T-helper 9 cell (primary cell): ENCODE results near the gene DUSP18.
"Not testable (repeated sequence)": the region's sequence is repeated elsewhere in the genome, so short reads cannot be mapped to it uniquely, and the experiment has no call there.

ENCODE experiments used
- DNase-seq: peaks from one replicate; pipeline ENCODE4 v3.0.0-alpha.2; 2020

The DUSP18 gene

DNA sequence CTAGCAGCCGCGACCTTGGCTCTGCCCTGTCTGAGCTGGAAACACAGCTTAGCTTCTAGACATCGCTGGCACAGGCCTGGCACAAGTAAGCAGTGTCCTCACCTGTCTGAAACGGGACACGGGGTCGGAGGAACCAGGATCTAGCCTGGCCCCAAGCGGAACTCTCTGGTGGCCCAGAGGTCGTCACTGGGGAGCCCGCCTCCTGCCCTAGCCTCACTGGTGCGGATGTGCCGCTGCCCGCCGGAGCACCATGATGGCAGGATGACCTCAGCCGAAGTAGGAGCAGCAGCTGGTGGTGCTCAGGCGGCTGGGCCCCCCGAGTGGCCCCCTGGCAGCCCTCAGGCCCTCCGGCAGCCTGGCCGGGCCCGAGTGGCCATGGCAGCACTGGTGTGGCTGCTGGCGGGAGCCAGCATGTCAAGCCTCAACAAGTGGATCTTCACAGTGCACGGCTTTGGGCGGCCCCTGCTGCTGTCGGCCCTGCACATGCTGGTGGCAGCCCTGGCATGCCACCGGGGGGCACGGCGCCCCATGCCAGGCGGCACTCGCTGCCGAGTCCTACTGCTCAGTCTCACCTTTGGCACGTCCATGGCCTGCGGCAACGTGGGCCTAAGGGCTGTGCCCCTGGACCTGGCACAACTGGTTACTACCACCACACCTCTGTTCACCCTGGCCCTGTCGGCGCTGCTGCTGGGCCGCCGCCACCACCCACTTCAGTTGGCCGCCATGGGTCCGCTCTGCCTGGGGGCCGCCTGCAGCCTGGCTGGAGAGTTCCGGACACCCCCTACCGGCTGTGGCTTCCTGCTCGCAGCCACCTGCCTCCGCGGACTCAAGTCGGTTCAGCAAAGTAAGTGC, 31.2 kb downstream of the DUSP18 start:
- DNase-seq, result no peak

- DNase-seq, result peak; percentile 98
Observed at GRCh38 chr22:30635273-30636225, 32.1 kb downstream of the DUSP18 start, which contains the start of gene SLC35E4. SLC35E4 (plus strand) TSS chr22:30635781; CDS start chr22:30636451, 670 bp downstream.

DNA sequence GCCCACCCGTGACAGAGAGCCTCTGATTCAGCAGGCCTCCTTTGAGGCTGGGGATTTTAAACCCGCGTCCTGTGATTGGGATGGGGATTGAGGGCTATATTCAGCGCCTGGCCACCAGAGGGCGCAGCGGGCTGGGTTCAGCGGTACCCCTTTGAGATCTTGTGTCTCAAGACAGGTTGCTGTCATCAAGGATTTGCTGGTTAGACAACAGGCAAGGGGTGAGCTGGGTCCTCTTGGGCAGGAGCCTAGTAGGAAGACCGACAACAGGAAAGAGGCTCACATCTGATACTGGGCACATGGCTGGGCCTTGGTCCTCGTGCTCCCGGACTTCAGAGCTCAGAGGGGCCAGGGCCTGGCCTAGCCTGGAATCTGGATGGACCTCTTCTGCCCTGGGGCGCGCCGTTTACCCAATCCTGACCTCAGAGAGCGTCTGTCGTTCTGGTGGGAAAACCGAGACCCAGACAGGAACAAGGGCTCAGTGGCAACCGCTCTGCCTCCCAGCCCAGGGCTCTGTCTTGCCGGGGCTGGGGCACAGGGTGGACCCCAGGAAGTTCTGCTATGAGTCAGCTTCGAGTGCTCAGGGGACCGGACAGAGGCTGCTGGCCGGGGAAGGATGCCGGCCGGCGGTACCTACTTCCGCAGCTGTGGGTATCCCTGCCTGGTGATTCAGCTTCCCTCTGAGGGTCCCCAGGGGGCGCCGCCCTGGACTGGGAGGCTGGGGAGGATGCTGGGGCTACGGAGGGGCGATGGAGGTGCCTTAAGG, 33.0 kb downstream of the DUSP18 start:
- peak; percentile 92 for DNase-seq

DNA sequence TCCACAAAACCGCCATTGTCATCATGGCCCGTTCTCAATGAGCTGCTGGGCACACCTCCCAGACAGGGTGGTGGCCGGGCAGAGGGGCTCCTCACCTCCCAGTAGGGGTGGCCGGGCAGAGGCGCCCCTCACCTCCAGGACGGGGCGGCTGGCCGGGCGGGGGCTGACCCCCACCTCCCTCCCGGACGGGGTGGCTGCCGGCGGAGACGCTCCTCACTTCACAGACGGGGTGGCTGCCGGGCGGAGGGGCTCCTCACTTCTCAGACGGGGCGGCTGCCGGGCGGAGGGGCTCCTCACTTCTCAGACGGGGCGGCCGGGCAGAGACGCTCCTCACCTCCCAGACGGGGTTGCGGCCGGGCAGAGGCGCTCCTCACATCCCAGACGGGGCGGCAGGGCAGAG, 36.2 kb downstream of the DUSP18 start:
- not testable (repeated sequence) for DNase-seq

GRCh38 chr22:30628491-30628890, 39.2 kb downstream of the DUSP18 start:
- DNase-seq, result no peak

DNA sequence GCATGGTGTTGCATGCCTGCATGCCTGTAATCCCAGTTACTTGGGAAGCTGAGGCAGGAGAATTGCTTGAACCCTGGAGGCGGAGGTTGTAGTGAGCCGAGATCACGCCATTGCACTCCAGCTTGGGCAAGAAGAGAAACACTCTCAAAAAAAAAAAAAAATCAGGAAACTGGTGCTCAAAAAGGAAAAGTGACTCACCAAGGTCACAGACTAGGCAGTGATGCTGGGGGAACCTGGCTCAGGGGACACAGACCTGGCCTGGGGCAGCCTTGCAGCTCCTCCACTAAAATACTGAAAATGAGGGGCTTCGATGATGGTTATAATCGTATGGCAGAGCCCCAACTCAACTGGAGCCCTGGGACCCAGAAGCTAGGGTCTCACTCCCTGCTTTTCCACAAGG, 40.2 kb downstream of the DUSP18 start:
- no peak for DNase-seq

- no peak for DNase-seq
Observed at GRCh38 chr22:30626413-30626812, 41.3 kb downstream of the DUSP18 start.

GRCh38 chr22:30619909-30620308, 47.8 kb downstream of the DUSP18 start:
- DNase-seq, result not testable (repeated sequence)

DNA sequence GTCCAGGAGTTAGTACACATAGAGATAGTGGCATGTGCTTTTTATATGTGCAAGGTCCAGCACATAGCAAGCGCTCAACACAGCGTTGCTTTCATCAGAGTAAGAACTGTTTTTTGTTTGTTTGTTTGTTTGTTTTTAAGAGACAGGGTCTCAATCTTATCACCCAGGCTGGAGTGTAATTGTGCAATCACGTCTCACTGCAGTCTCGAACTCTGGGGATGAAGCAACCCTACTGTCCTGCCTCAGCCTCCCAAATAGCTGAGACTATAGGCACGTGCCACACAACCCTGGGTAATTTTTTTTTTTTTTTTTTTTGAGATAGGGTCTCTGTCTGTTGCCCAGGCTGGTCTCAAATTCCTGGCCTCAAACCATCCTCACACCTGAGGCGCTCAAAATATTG, 49.9 kb downstream of the DUSP18 start:
- no peak for DNase-seq

GRCh38 chr22:30615543-30615954, 52.1 kb downstream of the DUSP18 start:
- DNase-seq, result no peak

DNA sequence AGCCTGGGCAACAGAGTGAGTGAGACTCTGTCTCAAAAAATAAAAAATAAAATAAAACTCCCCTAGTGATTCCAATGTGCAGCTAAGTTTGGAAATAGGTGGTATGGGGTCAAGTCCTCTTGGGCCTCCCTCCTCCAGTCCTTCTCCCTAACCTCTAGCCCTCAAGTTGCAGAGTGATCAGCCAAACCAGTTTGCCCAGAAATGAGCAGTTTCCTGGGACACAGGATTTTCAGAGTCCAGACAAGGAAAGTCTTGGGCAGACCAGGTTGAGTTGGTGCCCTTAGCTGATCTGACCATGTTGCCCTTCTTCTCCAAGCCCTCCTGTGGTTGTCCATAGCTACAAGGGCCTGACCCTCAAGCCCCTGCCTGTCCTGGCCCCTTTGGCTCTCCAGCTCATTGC, 52.8 kb downstream of the DUSP18 start:
- no peak for DNase-seq

- no peak for DNase-seq
Observed at GRCh38 chr22:30614268-30614667, 53.4 kb downstream of the DUSP18 start.

GRCh38 chr22:30612789-30613188, 54.9 kb downstream of the DUSP18 start:
- DNase-seq, result no peak
